DOHH2 (cell line): Measurements from ENCODE around the gene TAF7L.

Experiments
- H3F3A ChIP-seq: fragments of 200-600 bp; sonication (generic), shearing (Covaris generic); 2 replicates; pipeline ENCODE4 v1.6.0; 2016; ENCODE audit warnings: antibody characterized with exemption, mild to moderate bottlenecking; ENCODE audit not compliant: control insufficient read depth, insufficient read depth
- H3K27ac ChIP-seq: fragments of 200-600 bp; sonication (generic); 2 replicates; pipeline ENCODE4 v1.5.1; 2014; ENCODE audit warnings: low read depth, mild to moderate bottlenecking, low read length, moderate library complexity
- H3K27me3 ChIP-seq: fragments of 200-600 bp; sonication (generic); 2 replicates; pipeline ENCODE4 v1.6.1; 2014; ENCODE audit warnings: mild to moderate bottlenecking, low read length, mixed read lengths; ENCODE audit not compliant: control insufficient read depth
- H3K36me3 ChIP-seq: fragments of 200-600 bp; sonication (generic); 2 replicates; pipeline ENCODE4 v1.6.1; 2014; ENCODE audit warnings: mild to moderate bottlenecking, low read length, moderate library complexity, mixed read lengths; ENCODE audit not compliant: control insufficient read depth
- H3K4me1 ChIP-seq: fragments of 200-600 bp; sonication (generic); 2 replicates; pipeline ENCODE4 v1.6.1; 2014; ENCODE audit warnings: mild to moderate bottlenecking, low read length, mixed read lengths; ENCODE audit not compliant: control insufficient read depth
- H3K4me2 ChIP-seq: fragments of 200-600 bp; sonication (generic); 2 replicates; pipeline ENCODE4 v1.6.0; 2014; ENCODE audit warnings: mild to moderate bottlenecking, low read length, moderate library complexity
- H3K4me3 ChIP-seq: fragments of 200-600 bp; sonication (generic); 2 replicates; pipeline ENCODE4 v1.5.1; 2014; ENCODE audit warnings: mild to moderate bottlenecking, low read length, mixed read lengths
- H3K79me2 ChIP-seq: fragments of 200-600 bp; sonication (generic); 2 replicates; pipeline ENCODE4 v1.6.1; 2014; ENCODE audit warnings: mild to moderate bottlenecking, low read length, mixed read lengths; ENCODE audit not compliant: control insufficient read depth
- H3K9me2 ChIP-seq: fragments of 200-600 bp; sonication (generic); replicated peaks from 2 replicates; pipeline ENCODE4 v1.6.1; 2014; ENCODE audit warnings: mild to moderate bottlenecking, low read length, mixed read lengths; ENCODE audit not compliant: control insufficient read depth
- H3K9me3 ChIP-seq: fragments of 200-600 bp; sonication (generic); 2 replicates; pipeline ENCODE4 v1.6.1; 2014; ENCODE audit warnings: antibody characterized with exemption, low read length, mixed read lengths; ENCODE audit not compliant: control insufficient read depth, insufficient read depth
- H4K20me1 ChIP-seq: fragments of 200-600 bp; sonication (generic); 2 replicates; pipeline ENCODE4 v1.6.0; 2014; ENCODE audit warnings: low read depth, mild to moderate bottlenecking, antibody characterized with exemption, low read length, moderate library complexity; ENCODE audit not compliant: control insufficient read depth, insufficient read depth
- CTCF ChIP-seq: fragments of 200-600 bp; sonication (generic); IDR thresholded peaks from one replicate; pipeline ENCODE4 v1.5.1; 2014; ENCODE audit warnings: antibody characterized with exemption, mild to moderate bottlenecking, low read depth, low read length; ENCODE audit not compliant: poor library complexity, severe bottlenecking
- EZH2phosphoT487 ChIP-seq: fragments of 200-600 bp; sonication (generic); IDR thresholded peaks from 2 replicates; pipeline ENCODE4 v1.6.1; 2017; ENCODE audit warnings: borderline replicate concordance, mild to moderate bottlenecking, antibody characterized with exemption, low read length, moderate library complexity, mixed read lengths

Gene TAF7L

GRCh38 chrX:101229170-101229569 lies 62.0 kb downstream of the TAF7L start:
- H3K9me3 ChIP-seq: no peaks in the 10 kb centered on the region
- no peaks in the 10 kb centered on the region for H4K20me1 ChIP-seq
- no peak overlapping the region for H3K4me3 ChIP-seq
- H3K27ac ChIP-seq: no peak overlapping the region
- TF ChIP-seq EZH2phosphoT487 (no peak), CTCF (no peak)
- no peaks in the 10 kb centered on the region for H3K4me1 ChIP-seq
- H3K9me2 ChIP-seq: no peaks in the 10 kb centered on the region
- H3K27me3 ChIP-seq: no peaks in the 10 kb centered on the region
- no peak overlapping the region for H3K4me2 ChIP-seq
- no peaks in the 10 kb centered on the region for H3K36me3 ChIP-seq
- H3F3A ChIP-seq: no peaks in the 10 kb centered on the region
- H3K79me2 ChIP-seq: no peaks in the 10 kb centered on the region

DNA sequence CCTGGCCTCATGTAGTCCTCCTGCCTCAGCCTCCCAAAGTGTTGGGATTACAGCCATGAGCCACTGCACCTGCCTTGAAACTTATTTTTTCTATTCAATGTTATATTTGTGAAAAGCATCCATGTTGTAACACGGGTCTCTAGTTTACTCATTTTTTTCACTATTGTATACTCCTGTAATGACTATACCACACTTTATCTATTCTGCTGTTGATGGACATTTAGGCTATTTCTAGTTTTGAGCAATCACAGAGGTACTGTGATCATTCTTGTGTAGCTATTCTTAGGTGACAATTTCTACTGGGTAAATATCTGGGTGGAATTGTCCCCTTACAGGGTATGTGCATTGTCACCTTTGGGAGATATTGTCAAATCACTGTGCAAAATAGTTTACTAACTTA lies 67.9 kb downstream of the TAF7L start:
- TF ChIP-seq EZH2phosphoT487: no peak
- no peak for TF ChIP-seq CTCF
- no peak overlapping the region for H3K27ac ChIP-seq
- H4K20me1 ChIP-seq: no peaks in the 10 kb centered on the region
- no peak overlapping the region for H3K4me3 ChIP-seq
- no peak overlapping the region for H3K4me2 ChIP-seq
- H3K9me2 ChIP-seq: no peaks in the 10 kb centered on the region
- H3K4me1 ChIP-seq: no peaks in the 10 kb centered on the region
- no peaks in the 10 kb centered on the region; the same call in 1 of the 2 replicates for H3K27me3 ChIP-seq
- no peaks in the 10 kb centered on the region for H3F3A ChIP-seq
- H3K79me2 ChIP-seq: no peaks in the 10 kb centered on the region
- no peaks in the 10 kb centered on the region for H3K36me3 ChIP-seq
- no peaks in the 10 kb centered on the region for H3K9me3 ChIP-seq

GRCh38 chrX:101220662-101221260 lies 70.4 kb downstream of the TAF7L start:
- TF ChIP-seq CTCF (no peak), EZH2phosphoT487 (no peak)
- H3F3A ChIP-seq: no peaks in the 10 kb centered on the region
- no peak overlapping the region for H3K27ac ChIP-seq
- H3K9me3 ChIP-seq: no peaks in the 10 kb centered on the region
- no peaks in the 10 kb centered on the region for H3K4me1 ChIP-seq
- H4K20me1 ChIP-seq: no peaks in the 10 kb centered on the region
- no peak overlapping the region for H3K4me3 ChIP-seq
- no peaks in the 10 kb centered on the region for H3K36me3 ChIP-seq
- H3K79me2 ChIP-seq: no peaks in the 10 kb centered on the region
- H3K27me3 ChIP-seq: no peaks in the 10 kb centered on the region; the same call in 1 of the 2 replicates
- no peak overlapping the region for H3K4me2 ChIP-seq
- H3K9me2 ChIP-seq: no peaks in the 10 kb centered on the region
